ENCODE measurements around the gene THAP3.
A peak's percentile ranks its signal among the peaks of the same experiment; 100 is the strongest.
"Not testable (repeated sequence)": the region's sequence is repeated elsewhere in the genome, so short reads cannot be mapped to it uniquely, and the experiment has no call there.

The THAP3 gene

DNA sequence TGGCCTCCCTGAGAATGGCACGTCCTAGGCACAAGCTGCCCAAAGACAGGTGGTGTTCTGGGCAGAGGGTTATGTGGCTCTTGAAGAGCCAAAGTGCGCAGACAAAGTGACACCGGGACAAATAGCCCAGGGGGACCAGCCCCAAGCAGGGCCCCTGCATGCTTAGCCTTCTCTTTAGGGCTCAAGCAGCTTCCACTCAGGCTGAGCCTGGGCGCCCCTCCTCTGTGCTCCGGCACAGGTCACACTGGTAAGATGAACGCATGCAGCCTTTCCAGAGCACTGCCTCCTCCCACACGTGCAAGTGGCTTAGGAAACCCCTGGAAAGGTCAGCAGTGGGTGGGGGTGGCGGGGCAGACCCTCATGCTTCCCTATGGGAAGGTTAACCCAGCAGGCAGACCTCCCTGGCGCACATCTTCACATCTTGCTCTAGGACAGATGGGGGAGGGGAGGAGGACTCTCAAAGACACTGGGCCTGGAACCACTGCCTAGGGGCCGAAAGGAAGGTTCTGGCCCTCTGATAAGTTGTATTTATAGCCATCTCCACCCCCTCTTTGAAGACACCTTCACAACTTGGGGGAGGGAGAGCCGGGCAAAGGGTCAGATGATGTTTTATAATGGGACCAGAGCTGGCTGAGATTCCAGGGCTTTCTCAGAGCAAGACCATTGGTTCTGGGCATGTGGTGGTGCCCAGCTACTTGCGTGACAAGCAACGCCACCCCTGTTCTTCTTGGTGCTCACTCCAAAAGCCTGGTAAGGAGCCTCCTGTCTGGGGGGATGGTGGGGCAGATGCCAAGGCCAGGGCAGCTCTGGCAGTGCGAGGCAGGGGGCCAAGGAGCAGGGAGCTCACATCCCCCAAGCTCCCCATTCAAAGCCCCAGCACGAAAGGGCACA, 27.5 kb upstream of the THAP3 start:
- DNase-seq (ENCODE audit: low read depth) = no peak
- TF ChIP-seq CTCF (IDR thresholded peaks at IDR 0.05; ENCODE audit: control insufficient read depth, insufficient read depth, low read depth, low read length, missing control alignments) = no peak
- no peak overlapping the region for H3K4me3 ChIP-seq (ENCODE audit: control insufficient read depth, low read depth, low read length)

- TF ChIP-seq CTCF (IDR thresholded peaks at IDR 0.05; ENCODE audit: control insufficient read depth, insufficient read depth, low read depth, low read length, missing control alignments) = no peak
- no peak for DNase-seq (ENCODE audit: low read depth)
- H3K4me3 ChIP-seq (ENCODE audit: control insufficient read depth, low read depth, low read length) = no peak overlapping the region
These were observed 26.9 kb upstream of the THAP3 start for GRCh38 chr1:6597777-6598131.

- no peak for TF ChIP-seq CTCF (IDR thresholded peaks at IDR 0.05; ENCODE audit: control insufficient read depth, insufficient read depth, low read depth, low read length, missing control alignments)
- peak overlapping the region; percentile 19 for H3K4me3 ChIP-seq (ENCODE audit: control insufficient read depth, low read depth, low read length)
- no peak for DNase-seq (ENCODE audit: low read depth)
These were observed 25.3 kb upstream of the THAP3 start for GRCh38 chr1:6599141-6599975.

DNA sequence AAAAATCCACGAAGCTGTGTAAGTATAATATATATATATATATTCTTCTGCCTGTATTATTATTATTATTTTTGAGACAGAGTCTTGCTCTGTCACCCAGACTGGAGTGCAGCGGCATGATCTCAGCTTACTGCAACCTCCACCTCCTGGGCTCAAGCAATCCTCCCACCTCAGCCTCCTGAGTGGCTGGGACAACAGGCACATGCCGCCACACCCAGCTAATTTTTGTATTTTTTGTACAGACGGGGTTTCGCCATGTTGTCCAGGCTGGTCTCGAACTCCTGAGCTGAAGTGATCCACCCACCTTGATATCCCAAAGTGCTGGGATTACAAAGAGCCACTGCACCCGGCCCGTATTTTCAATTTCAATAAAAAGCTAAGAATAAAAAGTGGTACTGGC, 24.7 kb upstream of the THAP3 start:
- not testable (repeated sequence) for DNase-seq (ENCODE audit: low read depth)
- H3K4me3 ChIP-seq (ENCODE audit: control insufficient read depth, low read depth, low read length) = peak overlapping the region; percentile 96

GRCh38 chr1:6600410-6601048, 24.1 kb upstream of the THAP3 start:
- DNase-seq (ENCODE audit: low read depth) = no peak
- H3K4me3 ChIP-seq (ENCODE audit: control insufficient read depth, low read depth, low read length) = peak overlapping the region; percentile 96
- TF ChIP-seq CTCF (IDR thresholded peaks at IDR 0.05; ENCODE audit: control insufficient read depth, insufficient read depth, low read depth, low read length, missing control alignments) = no peak

DNA sequence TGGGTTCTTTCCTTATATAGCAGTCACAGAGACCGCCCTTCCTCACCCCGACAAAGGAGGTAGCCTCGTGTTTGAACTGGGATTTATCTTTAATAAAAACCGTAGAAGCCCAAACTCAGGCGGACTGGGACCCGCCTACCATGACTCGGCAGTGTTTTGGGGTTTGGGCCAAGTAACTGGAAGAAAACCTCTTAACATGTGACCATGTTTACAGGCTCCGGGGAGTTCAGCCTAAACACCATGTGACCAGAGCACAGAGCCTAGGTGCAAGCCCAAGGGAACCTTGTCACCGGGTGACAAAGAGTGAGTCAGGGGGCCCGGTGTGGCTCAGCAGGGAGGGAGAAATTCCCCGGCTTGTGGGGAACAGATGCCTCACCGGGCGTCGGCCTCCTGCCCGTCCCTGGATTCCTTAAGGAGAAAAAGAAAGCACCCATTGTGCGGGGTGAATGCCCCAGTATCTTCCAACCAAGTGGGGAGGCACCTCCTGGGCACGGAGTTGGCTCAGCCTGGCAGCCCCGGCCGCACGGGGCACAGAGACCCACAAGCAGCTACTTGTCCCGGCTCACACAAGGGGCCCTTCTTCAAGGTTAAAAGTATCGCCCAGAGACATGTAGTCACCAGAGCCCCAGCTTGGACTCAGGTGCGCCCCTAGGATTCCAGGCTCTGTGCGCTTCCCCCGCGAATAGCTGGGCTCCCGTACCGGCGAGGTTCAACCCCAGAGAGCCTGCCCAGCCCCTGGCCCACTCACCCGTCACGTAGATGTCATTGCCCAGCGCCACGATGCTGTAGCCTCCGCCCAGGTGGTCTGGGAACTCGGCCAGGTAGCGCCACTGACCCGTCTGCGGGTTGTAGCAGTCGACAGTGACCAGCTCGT, 23.4 kb upstream of the THAP3 start:
- DNase-seq (ENCODE audit: low read depth) = peak; percentile 76
- TF ChIP-seq CTCF (IDR thresholded peaks at IDR 0.05; ENCODE audit: control insufficient read depth, insufficient read depth, low read depth, low read length, missing control alignments) = no peak
- peak overlapping the region; percentile 96 for H3K4me3 ChIP-seq (ENCODE audit: control insufficient read depth, low read depth, low read length)

Measured in AG09309 (cell line).